NB4 (cell line): ENCODE measurements around the gene GSG1L2.

Experiments used
- CTCF ChIP-seq: IDR thresholded peaks from one replicate; pipeline ENCODE4 v1.5.1; 2012; ENCODE audit warnings: low read depth, low read length
- MAX ChIP-seq: IDR thresholded peaks from 2 replicates; pipeline ENCODE4 v1.6.1; 2011; ENCODE audit warnings: low read depth, low read length
- POLR2A ChIP-seq: IDR thresholded peaks from 2 replicates; pipeline ENCODE4 v1.6.1; 2011; ENCODE audit warnings: mild to moderate bottlenecking; ENCODE audit not compliant: insufficient read length; ENCODE audit errors: extremely low read depth

- TF ChIP-seq CTCF = no peak
- no peak for TF ChIP-seq POLR2A
- no peak for TF ChIP-seq MAX
These were observed 23.2 kb downstream of the GSG1L2 start for GRCh38 chr17:9798724-9799123.
